GM23338 (cell line): Measurements from ENCODE around the gene AMBP.

Source experiments
- CREB1 ChIP-seq: fragments of 250-450 bp; sonication (Bioruptor Pico); IDR thresholded peaks from 2 replicates; pipeline ENCODE4 v1.5.0; 2020; ENCODE audit warnings: low read depth, mild to moderate bottlenecking, moderate library complexity
- EZH2 ChIP-seq: fragments of 200-600 bp; sonication (generic); IDR thresholded peaks from one replicate; pipeline ENCODE4 v1.8.0; 2017; ENCODE audit warnings: antibody characterized with exemption, mild to moderate bottlenecking, low read depth; ENCODE audit not compliant: unreplicated experiment
- EZH2phosphoT487 ChIP-seq: fragments of 200-600 bp; sonication (generic); IDR thresholded peaks from one replicate; pipeline ENCODE4 v1.8.1; 2018; ENCODE audit warnings: antibody characterized with exemption; ENCODE audit not compliant: unreplicated experiment
- POLR2AphosphoS5 ChIP-seq: IDR thresholded peaks from 2 replicates; pipeline ENCODE4 v1.6.1; 2016; ENCODE audit warnings: antibody characterized with exemption, low read depth
- ZNF331 ChIP-seq: fragments of 250-450 bp; sonication (Bioruptor Pico); IDR thresholded peaks from 2 replicates; pipeline ENCODE4 v1.5.0; 2020; ENCODE audit warnings: low read depth, mild to moderate bottlenecking, moderate library complexity
- TF ChIP-seq, protein P1 (sequence below), 2 experiments: fragments of 200-600 bp in 1 of 2; sonication (generic) in 1 of 2; conservative IDR thresholded peaks; 2 replicates each; pipeline versions ENCODE4 v1.5.1 to v1.6.1; 2016 to 2017; ENCODE audit warnings: antibody characterized with exemption in 2 of 2, low read depth in 2 of 2, mild to moderate bottlenecking in 2 of 2, moderate library complexity in 1 of 2
- TF ChIP-seq, protein P2 (sequence below): IDR thresholded peaks from one replicate; pipeline ENCODE4 v1.6.1; 2018; ENCODE audit warnings: antibody characterized with exemption; ENCODE audit not compliant: unreplicated experiment

DNA sequence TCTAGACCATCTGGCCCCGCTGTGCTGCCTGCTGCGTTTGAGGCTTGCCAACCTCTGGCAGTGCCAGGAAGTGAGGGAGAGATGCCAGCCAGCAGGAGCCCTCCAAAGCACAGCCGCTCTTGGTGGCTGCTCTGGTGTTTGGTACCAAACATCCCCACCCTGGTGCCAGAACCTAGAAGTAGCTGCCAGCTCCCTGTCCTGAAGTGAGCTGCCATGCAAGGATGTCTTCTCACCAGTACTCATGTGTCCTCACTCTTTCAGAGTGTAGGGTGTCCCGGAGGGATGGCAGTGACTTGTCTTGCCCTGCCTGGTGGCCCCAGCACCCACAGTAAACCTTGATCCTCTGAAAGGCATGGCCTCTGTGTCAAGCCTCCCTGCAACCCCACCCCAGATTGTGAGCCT is 43.4 kb downstream of the AMBP start:
- TF ChIP-seq, protein P1, sequence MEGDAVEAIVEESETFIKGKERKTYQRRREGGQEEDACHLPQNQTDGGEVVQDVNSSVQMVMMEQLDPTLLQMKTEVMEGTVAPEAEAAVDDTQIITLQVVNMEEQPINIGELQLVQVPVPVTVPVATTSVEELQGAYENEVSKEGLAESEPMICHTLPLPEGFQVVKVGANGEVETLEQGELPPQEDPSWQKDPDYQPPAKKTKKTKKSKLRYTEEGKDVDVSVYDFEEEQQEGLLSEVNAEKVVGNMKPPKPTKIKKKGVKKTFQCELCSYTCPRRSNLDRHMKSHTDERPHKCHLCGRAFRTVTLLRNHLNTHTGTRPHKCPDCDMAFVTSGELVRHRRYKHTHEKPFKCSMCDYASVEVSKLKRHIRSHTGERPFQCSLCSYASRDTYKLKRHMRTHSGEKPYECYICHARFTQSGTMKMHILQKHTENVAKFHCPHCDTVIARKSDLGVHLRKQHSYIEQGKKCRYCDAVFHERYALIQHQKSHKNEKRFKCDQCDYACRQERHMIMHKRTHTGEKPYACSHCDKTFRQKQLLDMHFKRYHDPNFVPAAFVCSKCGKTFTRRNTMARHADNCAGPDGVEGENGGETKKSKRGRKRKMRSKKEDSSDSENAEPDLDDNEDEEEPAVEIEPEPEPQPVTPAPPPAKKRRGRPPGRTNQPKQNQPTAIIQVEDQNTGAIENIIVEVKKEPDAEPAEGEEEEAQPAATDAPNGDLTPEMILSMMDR (conservative IDR thresholded peaks at IDR 0.05; ENCODE audit: low read depth in 2 of 2), result no peak
- TF ChIP-seq, protein P2, sequence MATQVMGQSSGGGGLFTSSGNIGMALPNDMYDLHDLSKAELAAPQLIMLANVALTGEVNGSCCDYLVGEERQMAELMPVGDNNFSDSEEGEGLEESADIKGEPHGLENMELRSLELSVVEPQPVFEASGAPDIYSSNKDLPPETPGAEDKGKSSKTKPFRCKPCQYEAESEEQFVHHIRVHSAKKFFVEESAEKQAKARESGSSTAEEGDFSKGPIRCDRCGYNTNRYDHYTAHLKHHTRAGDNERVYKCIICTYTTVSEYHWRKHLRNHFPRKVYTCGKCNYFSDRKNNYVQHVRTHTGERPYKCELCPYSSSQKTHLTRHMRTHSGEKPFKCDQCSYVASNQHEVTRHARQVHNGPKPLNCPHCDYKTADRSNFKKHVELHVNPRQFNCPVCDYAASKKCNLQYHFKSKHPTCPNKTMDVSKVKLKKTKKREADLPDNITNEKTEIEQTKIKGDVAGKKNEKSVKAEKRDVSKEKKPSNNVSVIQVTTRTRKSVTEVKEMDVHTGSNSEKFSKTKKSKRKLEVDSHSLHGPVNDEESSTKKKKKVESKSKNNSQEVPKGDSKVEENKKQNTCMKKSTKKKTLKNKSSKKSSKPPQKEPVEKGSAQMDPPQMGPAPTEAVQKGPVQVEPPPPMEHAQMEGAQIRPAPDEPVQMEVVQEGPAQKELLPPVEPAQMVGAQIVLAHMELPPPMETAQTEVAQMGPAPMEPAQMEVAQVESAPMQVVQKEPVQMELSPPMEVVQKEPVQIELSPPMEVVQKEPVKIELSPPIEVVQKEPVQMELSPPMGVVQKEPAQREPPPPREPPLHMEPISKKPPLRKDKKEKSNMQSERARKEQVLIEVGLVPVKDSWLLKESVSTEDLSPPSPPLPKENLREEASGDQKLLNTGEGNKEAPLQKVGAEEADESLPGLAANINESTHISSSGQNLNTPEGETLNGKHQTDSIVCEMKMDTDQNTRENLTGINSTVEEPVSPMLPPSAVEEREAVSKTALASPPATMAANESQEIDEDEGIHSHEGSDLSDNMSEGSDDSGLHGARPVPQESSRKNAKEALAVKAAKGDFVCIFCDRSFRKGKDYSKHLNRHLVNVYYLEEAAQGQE, result no peak
- TF ChIP-seq POLR2AphosphoS5 (no peak), CREB1 (CRISPR knock-in tag) (no peak), ZNF331 (no peak), EZH2 (no peak), EZH2phosphoT487 (no peak)
